H9 (cell line): ENCODE measurements around the gene PRIM2. TPM values are rescaled to one million over a fixed set of nuclear protein-coding genes. Genes with fewer than 3 reads are reported as not detected.

Source experiments
- DNase-seq: peaks from one replicate; pipeline ENCODE4 v3.0.0-alpha.2; 2017
- H2AFZ ChIP-seq: one replicate; pipeline ENCODE4 v1.6.1; 2013; ENCODE audit warnings: mild to moderate bottlenecking, low read length, control low read depth, moderate library complexity
- H2AK5ac ChIP-seq: 2 replicates; pipeline ENCODE4 v1.6.1; 2013; ENCODE audit warnings: low read length, control low read depth, mixed read lengths; ENCODE audit not compliant: insufficient read length
- H2BK120ac ChIP-seq: one replicate; pipeline ENCODE4 v1.6.1; 2013; ENCODE audit warnings: low read depth, mild to moderate bottlenecking, low read length, control low read depth, inconsistent platforms; ENCODE audit not compliant: poor library complexity, severe bottlenecking
- H2BK12ac ChIP-seq: 2 replicates; pipeline ENCODE4 v1.6.1; 2013; ENCODE audit warnings: low read length, control low read depth, mixed read lengths, low read depth; ENCODE audit not compliant: insufficient read length
- H2BK15ac ChIP-seq: 2 replicates; pipeline ENCODE4 v1.6.1; 2013; ENCODE audit warnings: low read depth, low read length, control low read depth
- H2BK20ac ChIP-seq: one replicate; pipeline ENCODE4 v1.6.1; 2013; ENCODE audit warnings: low read depth, mild to moderate bottlenecking, low read length, control low read depth, inconsistent platforms; ENCODE audit not compliant: poor library complexity, severe bottlenecking
- H2BK5ac ChIP-seq: 2 replicates; pipeline ENCODE4 v1.6.1; 2013; ENCODE audit warnings: low read length, control low read depth, mixed read lengths; ENCODE audit not compliant: insufficient read length
- H3K14ac ChIP-seq: 2 replicates; pipeline ENCODE4 v1.6.1; 2013; ENCODE audit warnings: low read length, control low read depth; ENCODE audit not compliant: insufficient read depth
- H3K18ac ChIP-seq: 2 replicates; pipeline ENCODE4 v1.6.1; 2013; ENCODE audit warnings: low read depth, mild to moderate bottlenecking, mixed read lengths, low read length, control low read depth; ENCODE audit not compliant: insufficient read length
- H3K23ac ChIP-seq: 2 replicates; pipeline ENCODE4 v1.6.1; 2013; ENCODE audit warnings: low read length, control low read depth, mixed read lengths, low read depth; ENCODE audit not compliant: insufficient read length
- H3K23me2 ChIP-seq: 2 replicates; pipeline ENCODE4 v1.6.1; 2013; ENCODE audit warnings: low read depth, mild to moderate bottlenecking, mixed read lengths, low read length, control low read depth; ENCODE audit not compliant: insufficient read length, poor library complexity, severe bottlenecking
- H3K27ac ChIP-seq: 2 replicates; pipeline ENCODE4 v1.5.1; 2013; ENCODE audit warnings: low read length, control low read depth, mixed read lengths, low read depth; ENCODE audit not compliant: insufficient read length
- H3K27me3 ChIP-seq: 2 replicates; pipeline ENCODE4 v1.6.1; 2013; ENCODE audit warnings: low read length, control low read depth, inconsistent platforms; ENCODE audit not compliant: insufficient read depth
- H3K4ac ChIP-seq: 2 replicates; pipeline ENCODE4 v1.6.1; 2013; ENCODE audit warnings: low read depth, mild to moderate bottlenecking, control low read depth, inconsistent platforms, low read length, moderate library complexity
- H3K4me1 ChIP-seq: 2 replicates; pipeline ENCODE4 v1.6.1; 2013; ENCODE audit warnings: low read length, control low read depth, inconsistent platforms; ENCODE audit not compliant: insufficient read depth
- H3K4me2 ChIP-seq: 2 replicates; pipeline ENCODE4 v1.6.1; 2013; ENCODE audit warnings: low read length, control low read depth, mixed read lengths; ENCODE audit not compliant: insufficient read length, insufficient read depth
- H3K56ac ChIP-seq: 2 replicates; pipeline ENCODE4 v1.6.1; 2013; ENCODE audit warnings: low read depth, mild to moderate bottlenecking, mixed read lengths, low read length, control low read depth; ENCODE audit not compliant: insufficient read length
- H3K79me1 ChIP-seq: 2 replicates; pipeline ENCODE4 v1.6.1; 2013; ENCODE audit warnings: low read depth, mild to moderate bottlenecking, moderate library complexity, low read length, control low read depth, inconsistent platforms; ENCODE audit not compliant: insufficient read depth, poor library complexity, severe bottlenecking
- H3K79me2 ChIP-seq: 2 replicates; pipeline ENCODE4 v1.6.1; 2013; ENCODE audit warnings: low read length, control low read depth, inconsistent platforms; ENCODE audit not compliant: insufficient read depth
- H3K9ac ChIP-seq: 2 replicates; pipeline ENCODE4 v1.6.1; 2013; ENCODE audit warnings: low read length, control low read depth, mixed read lengths; ENCODE audit not compliant: insufficient read length; ENCODE audit errors: extremely low read depth
- H3K9me3 ChIP-seq: one replicate; pipeline ENCODE4 v1.6.1; 2013; ENCODE audit warnings: low read depth, low read length, inconsistent platforms; ENCODE audit not compliant: control insufficient read depth
- H3T11ph ChIP-seq: one replicate; pipeline ENCODE4 v1.6.1; 2013; ENCODE audit warnings: mild to moderate bottlenecking, low read length, control low read depth, inconsistent platforms
- H4K20me1 ChIP-seq: one replicate; pipeline ENCODE4 v1.6.1; 2013; ENCODE audit not compliant: control insufficient read depth, insufficient read length, insufficient read depth
- H4K5ac ChIP-seq: 2 replicates; pipeline ENCODE4 v1.6.1; 2013; ENCODE audit warnings: low read depth, mild to moderate bottlenecking, mixed read lengths, low read length, control low read depth; ENCODE audit not compliant: insufficient read length
- H4K8ac ChIP-seq: replicated peaks from 2 replicates; pipeline ENCODE4 v1.6.1; 2013; ENCODE audit warnings: low read length, control low read depth, mixed read lengths, low read depth; ENCODE audit not compliant: insufficient read length
- H4K91ac ChIP-seq: 2 replicates; pipeline ENCODE4 v1.6.1; 2013; ENCODE audit warnings: low read depth, mild to moderate bottlenecking, moderate library complexity, mixed read lengths, low read length, control low read depth; ENCODE audit not compliant: insufficient read length
- H3K27ac Mint-ChIP-seq, 3 experiments: 2 replicates in 2 of 3; 3 replicates in 1 of 3; pipeline ENCODE4 v1.8.0; 2020 to 2021; ENCODE audit warnings: mixed read lengths in 3 of 3, mild to moderate bottlenecking in 1 of 3, moderate library complexity in 1 of 3
- H3K27me3 Mint-ChIP-seq: 2 replicates; pipeline ENCODE4 v1.8.0; 2021; ENCODE audit warnings: low read depth, mild to moderate bottlenecking, moderate library complexity, mixed read lengths
- H3K36me3 Mint-ChIP-seq, 3 experiments: 2 replicates in 2 of 3; 3 replicates in 1 of 3; pipeline ENCODE4 v1.8.0; 2020 to 2021; ENCODE audit warnings: low read depth in 3 of 3, mixed read lengths in 3 of 3; ENCODE audit not compliant: insufficient read depth in 1 of 3
- H3K4me1 Mint-ChIP-seq, 2 experiments: 2 replicates each; pipeline ENCODE4 v1.8.0; 2020; ENCODE audit warnings: mixed read lengths in 2 of 2
- H3K4me3 Mint-ChIP-seq, 2 experiments: 2 replicates in 1 of 2; 3 replicates in 1 of 2; pipeline ENCODE4 v1.8.0; 2020 to 2021; ENCODE audit warnings: mild to moderate bottlenecking in 2 of 2, mixed read lengths in 2 of 2, moderate library complexity in 1 of 2
- H3K9me3 Mint-ChIP-seq, 2 experiments: 2 replicates in 1 of 2; 3 replicates in 1 of 2; pipeline ENCODE4 v1.8.0; 2020; ENCODE audit warnings: mild to moderate bottlenecking in 2 of 2, mixed read lengths in 2 of 2, moderate library complexity in 1 of 2
- CTCF ChIP-seq: fragments of 200-600 bp; sonication (generic); conservative IDR thresholded peaks from 3 replicates; pipeline ENCODE4 v1.8.0; 2021; ENCODE audit warnings: antibody characterized with exemption, mild to moderate bottlenecking
- WGBS: extraction: QIAGEN DNeasy Blood & Tissue Kit; methylation state at CpG from one replicate; pipeline ENCODE4 v1.1.7; 2013; ENCODE audit warnings: missing lambda C conversion rate, low lambda C conversion rate, mixed read lengths; ENCODE audit not compliant: insufficient read length; ENCODE audit errors: extremely low coverage; 5-methylcytosine and 5-hydroxymethylcytosine counted together
- total RNA-seq: library from RNA; stranded (reverse); gene quantifications from 2 replicates; pipeline ENCODE4 v1.2.1, GENCODE V29; 2021

PRIM2 gene
- total RNA-seq, 1 experiment from 2014 or later, result 43.0 TPM

- Histone ChIP-seq H3K14ac (no peak overlapping the region), H4K91ac (no peak overlapping the region), H2AFZ (no peak overlapping the region), H2BK12ac (no peak overlapping the region), H4K8ac (no peak overlapping the region), H2BK120ac (no peak overlapping the region), H4K20me1 (no peaks in the 10 kb centered on the region), H3K23me2 (no peaks in the 10 kb centered on the region), H2BK15ac (no peak overlapping the region), H3K9ac (no peak overlapping the region), H3K4ac (no peak overlapping the region), H2BK5ac (no peak overlapping the region), H3K4me1 (no peaks in the 10 kb centered on the region; the same call in 1 of the 2 replicates), H3K18ac (no peak overlapping the region), H4K5ac (no peak overlapping the region), H3K4me2 (no peak overlapping the region), H3T11ph (no peak overlapping the region), H3K27ac (no peak overlapping the region), H3K79me1 (no peaks in the 10 kb centered on the region), H2BK20ac (no peak overlapping the region), H2AK5ac (no peak overlapping the region), H3K23ac (no peak overlapping the region), H3K27me3 (no peaks in the 10 kb centered on the region), H3K9me3 (no peaks in the 10 kb centered on the region), H3K79me2 (no peaks in the 10 kb centered on the region), H3K56ac (no peak overlapping the region)
- no peak overlapping the region for H3K4me3 Mint-ChIP-seq
- no CpG with 5 or more reads among the region's 2 CpGs for WGBS
- H3K4me1 Mint-ChIP-seq, result peaks cover 20 to 40% of the 10 kb centered on the region in 2 experiments
- no peak for TF ChIP-seq CTCF
- no peak for DNase-seq
- H3K27me3 Mint-ChIP-seq, result no peaks in the 10 kb centered on the region
- H3K9me3 Mint-ChIP-seq, result no peaks in the 10 kb centered on the region
- no peaks in the 10 kb centered on the region; a peak in 1 of 7 replicates for H3K36me3 Mint-ChIP-seq
- H3K27ac Mint-ChIP-seq, result peak overlapping the region; percentile 13 to 97 (median 36); a peak in 4 of 7 replicates
Observed at GRCh38 chr6:57432157-57432556, 114.7 kb downstream of the PRIM2 start.
